ENCODE measurements around the gene COMMD7. TPM values are rescaled to one million over a fixed set of nuclear protein-coding genes. Genes with fewer than 3 reads are reported as not detected.

COMMD7 gene
- total RNA-seq, 1 donor from 2014 or later = 37.9 TPM

GRCh38 chr20:32664678-32665159 lies 78.5 kb downstream of the COMMD7 start:
- Mint-ChIP-seq H3K27me3 (no peaks in the 10 kb centered on the region), H3K9me3 (peaks cover 3% of the 10 kb centered on the region), H3K27ac (no peak overlapping the region), H3K4me1 (no peaks in the 10 kb centered on the region), H3K36me3 (ENCODE audit: low read depth) (no peaks in the 10 kb centered on the region), H3K4me3 (no peak overlapping the region)
- ATAC-seq (ENCODE audit: low read depth) = no peak
- TF ChIP-seq CTCF (IDR thresholded peaks at IDR 0.05) = no peak
- intact Hi-C loops (cut with micrococcal nuclease) = no loop called here
- no peak for DNase-seq
- POLR2A ChIA-PET = no interaction called here
- CTCF ChIA-PET = no interaction called here

GRCh38 chr20:32664012-32664677 lies 79.1 kb downstream of the COMMD7 start:
- ATAC-seq (ENCODE audit: low read depth) (no peak), DNase-seq (no peak)
- no peak for TF ChIP-seq CTCF (IDR thresholded peaks at IDR 0.05)
- intact Hi-C loops (cut with micrococcal nuclease) = no loop called here
- CTCF ChIA-PET = no interaction called here
- peaks cover 3% of the 10 kb centered on the region for H3K9me3 Mint-ChIP-seq
- H3K27me3 Mint-ChIP-seq = no peaks in the 10 kb centered on the region
- H3K36me3 Mint-ChIP-seq (ENCODE audit: low read depth) = no peaks in the 10 kb centered on the region
- POLR2A ChIA-PET = no interaction called here
- no peak overlapping the region for H3K4me3 Mint-ChIP-seq
- no peak overlapping the region for H3K27ac Mint-ChIP-seq
- no peaks in the 10 kb centered on the region for H3K4me1 Mint-ChIP-seq

GRCh38 chr20:32663335-32664011 lies 79.8 kb downstream of the COMMD7 start:
- POLR2A ChIA-PET = no interaction called here
- CTCF ChIA-PET = no interaction called here
- no peak for TF ChIP-seq CTCF (IDR thresholded peaks at IDR 0.05)
- no peak for DNase-seq
- intact Hi-C loops (cut with micrococcal nuclease) = no loop called here
- Mint-ChIP-seq H3K27me3 (no peaks in the 10 kb centered on the region), H3K36me3 (ENCODE audit: low read depth) (no peaks in the 10 kb centered on the region), H3K27ac (no peak overlapping the region), H3K4me1 (no peaks in the 10 kb centered on the region), H3K4me3 (no peak overlapping the region), H3K9me3 (peaks cover 3% of the 10 kb centered on the region)
- ATAC-seq (ENCODE audit: low read depth) = no peak

GRCh38 chr20:32661820-32662528 lies 81.3 kb downstream of the COMMD7 start:
- ChIA-PET CTCF (interaction anchor here (0.6 kb wide), 1 partner anchor 10 kb away, joined by 4 read pairs; no protein-coding TSS in a partner anchor), POLR2A (no interaction called here)
- ATAC-seq (ENCODE audit: low read depth) (no peak), DNase-seq (no peak)
- Mint-ChIP-seq H3K27ac (no peak overlapping the region), H3K4me1 (no peaks in the 10 kb centered on the region), H3K27me3 (no peaks in the 10 kb centered on the region), H3K36me3 (ENCODE audit: low read depth) (no peaks in the 10 kb centered on the region), H3K4me3 (no peak overlapping the region), H3K9me3 (peaks cover 3% of the 10 kb centered on the region)
- intact Hi-C loops (cut with micrococcal nuclease) = no loop called here
- TF ChIP-seq CTCF (IDR thresholded peaks at IDR 0.05) = no peak

- no peak for TF ChIP-seq CTCF (IDR thresholded peaks at IDR 0.05)
- Mint-ChIP-seq H3K27ac (no peak overlapping the region), H3K4me3 (no peak overlapping the region), H3K27me3 (no peaks in the 10 kb centered on the region), H3K36me3 (ENCODE audit: low read depth) (no peaks in the 10 kb centered on the region), H3K9me3 (peaks cover 3% of the 10 kb centered on the region), H3K4me1 (no peaks in the 10 kb centered on the region)
- DNase-seq (no peak), ATAC-seq (ENCODE audit: low read depth) (no peak)
- intact Hi-C loops (cut with micrococcal nuclease) = no loop called here
- POLR2A ChIA-PET = no interaction called here
- CTCF ChIA-PET = no interaction called here
These were observed 82.6 kb downstream of the COMMD7 start for GRCh38 chr20:32660661-32661060.
